Natural killer cell (primary cell): ENCODE results near the gene C22orf31. TPM values are rescaled to one million over a fixed set of nuclear protein-coding genes. Genes with fewer than 3 reads are reported as not detected.

Experiments
- ATAC-seq, 3 donors: fragments of 150-1000 bp in 2 of 3; fragments of 200-7000 bp in 1 of 3; cut with Tn5 transposase; 1 replicate in 1 of 3; 2 replicates in 2 of 3; pipeline ENCODE4 v1.10.0; 2021; ENCODE audit warnings: mild to moderate bottlenecking in 2 of 3, moderate library complexity in 2 of 3
- DNase-seq, 2 donors: peaks; one replicate each; pipeline versions ENCODE4 v3.0.0 to v3.0.0-alpha.2; 2013 to 2021; ENCODE audit warnings: mixed read lengths in 1 of 2
- H3K27ac ChIP-seq: one replicate; pipeline ENCODE4 v1.5.1; 2013; ENCODE audit warnings: mild to moderate bottlenecking, low read length
- H3K27me3 ChIP-seq: one replicate; pipeline ENCODE4 v1.6.1; 2013; ENCODE audit warnings: low read length; ENCODE audit not compliant: control insufficient read depth, insufficient read depth
- H3K36me3 ChIP-seq: one replicate; pipeline ENCODE4 v1.6.1; 2013; ENCODE audit warnings: low read length; ENCODE audit not compliant: control insufficient read depth, insufficient read depth
- H3K4me1 ChIP-seq: one replicate; pipeline ENCODE4 v1.6.1; 2013; ENCODE audit warnings: low read length; ENCODE audit not compliant: control insufficient read depth, insufficient read depth
- H3K4me3 ChIP-seq: one replicate; pipeline ENCODE4 v1.5.1; 2013; ENCODE audit warnings: low read length
- H3K9me3 ChIP-seq: one replicate; pipeline ENCODE4 v1.6.1; 2013; ENCODE audit warnings: low read length; ENCODE audit not compliant: control insufficient read depth, insufficient read depth
- H3K27ac Mint-ChIP-seq, 2 donors: one replicate each; pipeline ENCODE4 v1.8.0; 2022; ENCODE audit warnings: mild to moderate bottlenecking in 2 of 2, mixed read lengths in 2 of 2, moderate library complexity in 1 of 2
- H3K27me3 Mint-ChIP-seq, 2 donors: one replicate each; pipeline ENCODE4 v1.8.0; 2022; ENCODE audit warnings: low read depth in 2 of 2, mixed read lengths in 2 of 2
- H3K36me3 Mint-ChIP-seq: one replicate; pipeline ENCODE4 v1.8.0; 2022; ENCODE audit warnings: mixed read lengths
- H3K4me1 Mint-ChIP-seq, 2 donors: one replicate each; pipeline ENCODE4 v1.8.0; 2022; ENCODE audit warnings: mixed read lengths in 2 of 2
- H3K4me3 Mint-ChIP-seq: one replicate; pipeline ENCODE4 v1.8.0; 2022; ENCODE audit warnings: mild to moderate bottlenecking, moderate library complexity, mixed read lengths
- H3K9me3 Mint-ChIP-seq, 2 donors: one replicate each; pipeline ENCODE4 v1.8.0; 2022; ENCODE audit warnings: mixed read lengths in 2 of 2
- CTCF ChIP-seq: fragments of 200-600 bp; IDR thresholded peaks from one replicate; pipeline ENCODE4 v1.8.0; 2022; ENCODE audit warnings: antibody characterized with exemption
- WGBS: methylation state at CpG from one replicate; pipeline ENCODE4 v1.1.7; 2013; ENCODE audit warnings: missing lambda C conversion rate; ENCODE audit not compliant: insufficient coverage; 5-methylcytosine and 5-hydroxymethylcytosine counted together
- intact Hi-C: fragments of 100-400 bp; cut with micrococcal nuclease; formaldehyde crosslinking; loops from one replicate; pipeline ENCODE4 v1.14.2; 2022
- total RNA-seq, 4 donors: library from RNA; stranded (reverse); fragments of 120-200 nt in 1 of 4; gene quantifications; one replicate each; pipeline versions ENCODE4 v1.2.3 to v1.2.4, GENCODE V29; 2013 to 2022

C22orf31 gene
- total RNA-seq, 3 donors from 2014 or later (not counting 1 experiment from before 2014, with no cell fraction given), result not detected

- Histone ChIP-seq H3K4me1 (no peaks in the 10 kb centered on the region), H3K27ac (no peak overlapping the region), H3K9me3 (no peaks in the 10 kb centered on the region), H3K36me3 (no peaks in the 10 kb centered on the region), H3K4me3 (no peak overlapping the region), H3K27me3 (no peaks in the 10 kb centered on the region)
- Mint-ChIP-seq H3K27me3 (peaks cover 21 to 53% of the 10 kb centered on the region in 2 donors), H3K36me3 (no peaks in the 10 kb centered on the region), H3K9me3 (no peaks in the 10 kb centered on the region), H3K4me3 (no peak overlapping the region), H3K4me1 (peaks cover 7 to 25% of the 10 kb centered on the region in 2 donors), H3K27ac (no peak overlapping the region)
- TF ChIP-seq CTCF, result no peak
- intact Hi-C loops, result no loop called here
- 80% methylated on average over 13 of the region's 14 CpGs for WGBS
- ATAC-seq (no peak), DNase-seq (no peak)
Measured at GRCh38 chr22:29011240-29012100, 50.2 kb downstream of the C22orf31 start.

GRCh38 chr22:29009148-29009547 lies 52.5 kb downstream of the C22orf31 start:
- H3K27me3 ChIP-seq, result peaks cover 7% of the 10 kb centered on the region
- Mint-ChIP-seq H3K27ac (no peak overlapping the region), H3K4me1 (peaks cover 0 to 7% of the 10 kb centered on the region in 2 donors), H3K36me3 (no peaks in the 10 kb centered on the region), H3K4me3 (no peak overlapping the region), H3K27me3 (peaks cover 29 to 60% of the 10 kb centered on the region in 2 donors), H3K9me3 (no peaks in the 10 kb centered on the region)
- ATAC-seq (no peak), DNase-seq (no peak)
- 99% methylated on average over 5 of the region's 5 CpGs for WGBS
- H3K27ac ChIP-seq, result no peak overlapping the region
- intact Hi-C loops, result no loop called here
- H3K9me3 ChIP-seq, result no peaks in the 10 kb centered on the region
- H3K36me3 ChIP-seq, result no peaks in the 10 kb centered on the region
- no peak overlapping the region for H3K4me3 ChIP-seq
- no peaks in the 10 kb centered on the region for H3K4me1 ChIP-seq
- no peak for TF ChIP-seq CTCF

Other genes starting within 250 kb of the C22orf31 start
- gene ZNRF3, start 178.3 kb downstream of the C22orf31 start, total RNA-seq, result under 1 TPM; 0.23 to 0.34 (median 0.33) TPM
- under 1 TPM in 1 of 3 donors, not detected in 2; 0.23 TPM for gene KREMEN1, start 11.2 kb upstream of the C22orf31 start, total RNA-seq
- 1 to 10 TPM in 1 of 3 donors, under 1 TPM in 2; 0.59 to 1.3 (median 0.65) TPM for gene EMID1, start 144.1 kb upstream of the C22orf31 start, total RNA-seq
- gene RHBDD3, start 206.2 kb upstream of the C22orf31 start, total RNA-seq, result 10 to 100 TPM; 16.6 to 20.9 (median 17.9) TPM
- 100 to 1,000 TPM; 366 to 387 (median 382) TPM for gene EWSR1, start 206.4 kb upstream of the C22orf31 start, total RNA-seq
- 1 to 10 TPM in 2 of 3 donors, under 1 TPM in 1; 0.57 to 4.1 (median 2.8) TPM for gene GAS2L1, start 244.8 kb upstream of the C22orf31 start, total RNA-seq